Thyroid gland (tissue), 4 donors: ENCODE results near the gene KRTAP2-1. TPM values are rescaled to one million over a fixed set of nuclear protein-coding genes. Genes with fewer than 3 reads are reported as not detected.

Experiments
- DNase-seq, 2 donors: peaks; one replicate each; pipeline ENCODE4 v3.0.0-alpha.2; 2019
- H3K27ac ChIP-seq, 3 donors: fragments of 200-600 bp; sonication (generic); 1 replicate in 2 of 3; 2 replicates in 1 of 3; pipeline ENCODE4 v1.5.1; 2016 to 2019; ENCODE audit warnings: mild to moderate bottlenecking in 1 of 3, moderate library complexity in 1 of 3
- H3K27me3 ChIP-seq: fragments of 200-600 bp; sonication (generic); one replicate; pipeline ENCODE4 v1.5.1; 2019
- H3K36me3 ChIP-seq, 2 donors: fragments of 200-600 bp; sonication (generic); one replicate each; pipeline ENCODE4 v1.5.1; 2016 to 2019
- H3K4me1 ChIP-seq, 2 donors: fragments of 200-600 bp; sonication (generic); one replicate each; pipeline ENCODE4 v1.5.1; 2017 to 2019
- H3K4me3 ChIP-seq, 3 donors: fragments of 200-600 bp; sonication (generic); replicated peaks in 1 of 3; 1 replicate in 2 of 3; 2 replicates in 1 of 3; pipeline ENCODE4 v1.5.1; 2016; ENCODE audit warnings: mild to moderate bottlenecking in 1 of 3
- H3K9me3 ChIP-seq: fragments of 200-600 bp; sonication (generic); one replicate; pipeline ENCODE4 v1.5.1; 2017
- CTCF ChIP-seq, 6 experiments: fragments of 200-600 bp in 3 of 6; fragments of 450-650 bp in 3 of 6; sonication (generic) in 3 of 6; IDR thresholded peaks; one replicate each; pipeline ENCODE4 v1.5.1; 2016 to 2019; ENCODE audit warnings: antibody characterized with exemption in 6 of 6, mild to moderate bottlenecking in 2 of 6, inconsistent platforms in 1 of 6, moderate library complexity in 1 of 6
- POLR2A ChIP-seq, 2 donors: fragments of 450-650 bp; IDR thresholded peaks; one replicate each; pipeline ENCODE4 v1.6.1; 2017; ENCODE audit warnings: antibody characterized with exemption in 2 of 2, mild to moderate bottlenecking in 2 of 2, moderate library complexity in 1 of 2
- WGBS, 2 donors: methylation state at CpG; one replicate each; pipeline ENCODE4 v1.1.5; 2017; 5-methylcytosine and 5-hydroxymethylcytosine counted together
- intact Hi-C: fragments of 100-400 bp; cut with DNase I; formaldehyde crosslinking; loops from one replicate; pipeline ENCODE4 v1.15.1; 2023
- total RNA-seq, 4 donors: library from RNA; depleted of rRNA; stranded (reverse); fragments of >200 nt; gene quantifications; one replicate each; pipeline ENCODE4 v1.2.3, GENCODE V29; 2016

KRTAP2-1 gene
- total RNA-seq, 4 donors from 2014 or later, result not detected

- DNase-seq, result no peak
- intact Hi-C loops, result no loop called here
- Histone ChIP-seq H3K27me3 (no peaks in the 10 kb centered on the region), H3K4me1 (no peaks in the 10 kb centered on the region), H3K27ac (no peak within 1 kb of the TSS), H3K36me3 (no peaks in the 10 kb centered on the region), H3K9me3 (no peaks in the 10 kb centered on the region), H3K4me3 (no peak within 1 kb of the TSS)
- TF ChIP-seq CTCF (IDR thresholded peaks at IDR 0.05) (no peak), POLR2A (IDR thresholded peaks at IDR 0.05) (no peak)
- 85 to 88% methylated on average over 2 to 11 of the region's 12 CpGs for WGBS, 2 donors
Measured at GRCh38 chr17:41029633-41030245, 17.4 kb downstream of the KRTAP2-1 start, which contains the start of gene KRTAP1-4. KRTAP1-4 (minus strand) TSS chr17:41030195; CDS start chr17:41030078, 117 bp downstream.

- intact Hi-C loops, result no loop called here
Measured at GRCh38 chr17:41026715-41027471, 20.2 kb downstream of the KRTAP2-1 start, which contains the start of gene KRTAP1-5. KRTAP1-5 (minus strand) TSS chr17:41027208; CDS start chr17:41027155, 53 bp downstream.

GRCh38 chr17:41024697-41025096 is 22.4 kb downstream of the KRTAP2-1 start:
- H3K9me3 ChIP-seq, result no peaks in the 10 kb centered on the region
- H3K36me3 ChIP-seq, result no peaks in the 10 kb centered on the region
- no peaks in the 10 kb centered on the region for H3K27me3 ChIP-seq
- H3K4me1 ChIP-seq, result no peaks in the 10 kb centered on the region
- WGBS, 2 donors, result 79 to 81% methylated on average over 3 of the region's 3 CpGs
- TF ChIP-seq POLR2A (IDR thresholded peaks at IDR 0.05) (no peak), CTCF (IDR thresholded peaks at IDR 0.05) (no peak)
- H3K27ac ChIP-seq, result no peak overlapping the region
- intact Hi-C loops, result no loop called here
- no peak overlapping the region for H3K4me3 ChIP-seq
- no peak for DNase-seq

More at GRCh38 chr17:41026715-41027471, 20.2 kb downstream of the KRTAP2-1 start, which contains the start of gene KRTAP1-5:
- 89 to 90% methylated on average over 7 to 9 of the region's 9 CpGs for WGBS, 2 donors
- Histone ChIP-seq H3K4me1 (no peaks in the 10 kb centered on the region), H3K36me3 (no peaks in the 10 kb centered on the region), H3K9me3 (no peaks in the 10 kb centered on the region), H3K27ac (no peak within 1 kb of the TSS), H3K27me3 (no peaks in the 10 kb centered on the region), H3K4me3 (no peak within 1 kb of the TSS)
- DNase-seq, result no peak
- no peak for TF ChIP-seq CTCF (IDR thresholded peaks at IDR 0.05)
- no peak for TF ChIP-seq POLR2A (IDR thresholded peaks at IDR 0.05)

GRCh38 chr17:41020336-41020735 is 26.8 kb downstream of the KRTAP2-1 start:
- TF ChIP-seq CTCF (IDR thresholded peaks at IDR 0.05) (no peak), POLR2A (IDR thresholded peaks at IDR 0.05) (no peak)
- H3K27ac ChIP-seq, result no peak overlapping the region
- no peaks in the 10 kb centered on the region for H3K4me1 ChIP-seq
- intact Hi-C loops, result no loop called here
- no peaks in the 10 kb centered on the region for H3K9me3 ChIP-seq
- DNase-seq, result no peak
- H3K27me3 ChIP-seq, result no peaks in the 10 kb centered on the region
- no peak overlapping the region for H3K4me3 ChIP-seq
- no peaks in the 10 kb centered on the region for H3K36me3 ChIP-seq

- Histone ChIP-seq H3K36me3 (no peaks in the 10 kb centered on the region), H3K27ac (no peak overlapping the region), H3K4me1 (no peaks in the 10 kb centered on the region), H3K27me3 (no peaks in the 10 kb centered on the region), H3K9me3 (no peaks in the 10 kb centered on the region), H3K4me3 (no peak overlapping the region)
- WGBS, 2 donors, result 84 to 95% methylated on average over 3 of the region's 3 CpGs
- intact Hi-C loops, result no loop called here
- TF ChIP-seq CTCF (IDR thresholded peaks at IDR 0.05) (no peak), POLR2A (IDR thresholded peaks at IDR 0.05) (no peak)
- no peak for DNase-seq
Measured at GRCh38 chr17:41019415-41019814, 27.7 kb downstream of the KRTAP2-1 start.
